GM21515 (cell line): Measurements from ENCODE around the gene CHMP3.
"Not testable (repeated sequence)": the region's sequence is repeated elsewhere in the genome, so short reads cannot be mapped to it uniquely, and the experiment has no call there.

Experiments used
- ATAC-seq: cut with Tn5 transposase; IDR thresholded peaks from one replicate; pipeline ENCODE4 v1.9.1; 2021; ENCODE audit not compliant: unreplicated experiment

CHMP3 gene

DNA sequence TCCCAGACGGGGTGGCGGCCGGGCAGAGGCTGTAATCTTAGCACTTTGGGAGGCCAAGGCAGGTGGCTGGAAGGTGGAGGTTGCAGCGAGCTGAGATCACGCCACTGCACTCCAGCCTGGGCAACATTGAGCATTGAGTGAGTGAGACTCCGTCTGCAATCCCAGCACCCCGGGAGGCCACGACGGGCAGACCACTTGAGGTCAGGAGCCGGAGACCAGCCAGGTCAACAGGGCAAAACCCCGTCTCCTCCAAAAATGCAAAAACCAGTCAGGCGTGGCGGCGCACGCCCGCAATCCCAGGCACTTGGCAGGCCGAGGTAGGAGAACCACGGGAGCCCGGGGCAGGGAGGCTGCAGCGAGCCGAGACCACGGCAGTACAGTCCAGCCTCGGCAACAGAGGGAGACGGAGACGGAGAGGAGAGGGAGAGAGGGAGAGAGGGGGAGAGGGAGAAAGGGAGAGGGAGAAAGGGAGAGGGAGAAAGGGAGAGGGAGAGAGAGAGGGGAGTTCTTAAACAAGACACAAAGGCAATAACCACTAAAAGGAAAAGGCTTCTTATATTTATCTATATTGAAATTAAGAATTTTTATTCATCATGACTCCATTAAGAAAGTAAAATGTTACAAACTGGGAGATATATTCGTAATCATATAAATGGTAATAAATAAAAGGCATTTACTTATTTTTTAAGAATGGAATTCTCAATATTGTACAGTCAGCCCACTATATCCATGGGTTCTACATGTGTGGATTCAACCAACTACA is 13.1 kb downstream of the CHMP3 start:
- not testable (repeated sequence) for ATAC-seq

DNA sequence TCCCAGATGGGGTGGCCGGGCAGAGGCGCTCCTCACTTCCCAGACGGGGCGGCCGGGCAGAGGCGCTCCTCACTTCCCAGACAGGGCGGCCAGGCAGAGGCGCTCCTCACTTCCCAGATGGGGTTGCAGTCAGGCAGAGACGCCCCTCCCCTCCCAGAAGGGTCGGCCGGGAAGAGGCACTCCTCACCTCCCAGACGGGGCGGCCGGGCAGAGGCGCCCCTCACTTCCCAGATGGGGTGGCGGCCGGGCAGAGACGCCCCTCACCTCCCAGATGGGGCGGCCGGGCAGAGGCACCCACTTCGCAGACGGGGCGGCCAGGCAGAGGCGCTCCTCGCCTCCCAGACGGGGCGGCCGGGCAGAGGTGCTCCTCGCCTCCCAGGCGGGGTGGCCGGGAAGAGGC is 13.8 kb downstream of the CHMP3 start:
- ATAC-seq, result not testable (repeated sequence)

DNA sequence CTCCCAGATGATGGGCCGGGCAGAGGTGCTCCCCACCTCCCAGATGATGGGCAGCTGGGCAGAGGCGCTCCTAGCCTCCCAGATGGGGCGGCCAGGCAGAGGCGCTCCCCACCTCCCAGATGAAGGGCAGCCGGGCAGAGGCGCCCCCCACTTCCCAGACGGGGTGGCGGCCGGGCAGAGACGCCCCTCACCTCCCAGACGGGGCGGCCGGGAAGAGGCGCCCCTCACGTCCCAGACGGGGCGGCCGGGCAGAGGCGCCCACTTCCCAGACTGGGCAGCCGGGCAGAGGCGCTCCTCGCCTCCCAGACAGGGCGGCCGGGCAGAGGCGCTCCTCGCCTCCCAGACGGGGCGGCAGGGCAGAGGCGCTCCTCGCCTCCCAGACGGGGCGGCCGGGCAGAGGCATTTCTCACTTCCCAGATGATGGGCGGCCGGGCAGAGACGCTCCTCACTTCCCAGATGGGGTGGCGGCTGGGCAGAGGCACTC is 14.3 kb downstream of the CHMP3 start:
- ATAC-seq, result not testable (repeated sequence)

DNA sequence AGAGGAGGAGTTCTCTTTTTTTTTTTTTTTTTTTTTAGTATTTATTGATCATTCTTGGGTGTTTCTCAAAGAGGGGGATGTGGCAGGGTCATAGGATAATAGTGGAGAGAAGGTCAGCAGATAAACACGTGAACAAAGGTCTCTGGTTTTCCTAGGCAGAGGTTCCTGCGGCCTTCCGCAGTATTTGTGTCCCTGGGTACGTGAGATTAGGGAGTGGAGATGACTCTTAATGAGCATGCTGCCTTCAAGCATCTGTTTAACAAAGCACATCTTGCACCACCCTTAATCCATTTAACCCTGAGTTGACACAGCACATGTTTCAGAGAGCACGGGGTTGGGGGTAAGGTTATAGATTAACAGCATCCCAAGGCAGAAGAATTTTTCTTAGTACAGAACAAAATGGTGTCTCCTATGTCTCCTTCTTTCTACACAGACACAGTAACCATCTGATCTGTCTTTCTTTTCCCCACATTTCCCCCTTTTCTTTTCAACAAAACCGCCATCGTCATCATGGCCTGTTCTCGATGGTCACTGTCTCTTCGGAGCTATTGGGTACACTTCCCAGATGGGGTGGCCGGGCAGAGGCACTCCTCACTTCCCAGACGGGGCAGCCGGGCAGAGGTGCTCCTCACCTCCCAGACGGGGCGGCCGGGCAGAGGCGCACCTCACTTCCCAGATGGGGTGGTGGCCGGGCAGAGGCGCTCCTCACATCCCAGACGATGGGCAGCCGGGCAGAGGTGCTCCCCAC is 14.9 kb downstream of the CHMP3 start:
- not testable (repeated sequence) for ATAC-seq

DNA sequence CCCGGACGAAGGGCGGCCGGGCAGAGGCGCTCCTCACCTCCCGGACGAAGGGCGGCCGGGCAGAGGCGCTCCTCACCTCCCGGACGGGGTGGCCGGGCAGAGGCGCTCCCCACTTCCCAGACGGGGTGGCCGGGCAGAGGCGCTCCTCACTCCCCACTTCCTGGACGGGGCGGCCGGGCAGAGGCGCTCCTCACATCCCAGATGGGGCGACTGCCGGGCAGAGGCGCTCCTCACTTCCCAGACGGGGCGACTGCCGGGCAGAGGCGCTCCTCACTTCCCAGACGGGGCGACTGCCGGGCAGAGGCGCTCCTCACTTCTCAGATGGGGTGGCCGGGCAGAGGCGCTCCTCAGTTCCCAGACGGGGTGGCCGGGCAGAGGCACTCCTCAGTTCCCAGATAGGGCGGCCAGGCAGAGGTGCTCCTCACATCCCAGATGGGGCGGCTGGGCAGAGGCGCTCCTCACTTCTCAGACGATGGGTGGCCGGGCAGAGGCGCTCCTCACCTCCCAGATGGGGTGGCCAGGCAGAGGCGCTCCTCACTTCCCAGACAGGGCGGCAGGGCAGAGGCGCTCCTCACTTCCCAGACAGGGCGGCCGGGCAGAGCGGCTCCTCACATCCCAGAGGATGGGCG is 17.8 kb downstream of the CHMP3 start:
- not testable (repeated sequence) for ATAC-seq

DNA sequence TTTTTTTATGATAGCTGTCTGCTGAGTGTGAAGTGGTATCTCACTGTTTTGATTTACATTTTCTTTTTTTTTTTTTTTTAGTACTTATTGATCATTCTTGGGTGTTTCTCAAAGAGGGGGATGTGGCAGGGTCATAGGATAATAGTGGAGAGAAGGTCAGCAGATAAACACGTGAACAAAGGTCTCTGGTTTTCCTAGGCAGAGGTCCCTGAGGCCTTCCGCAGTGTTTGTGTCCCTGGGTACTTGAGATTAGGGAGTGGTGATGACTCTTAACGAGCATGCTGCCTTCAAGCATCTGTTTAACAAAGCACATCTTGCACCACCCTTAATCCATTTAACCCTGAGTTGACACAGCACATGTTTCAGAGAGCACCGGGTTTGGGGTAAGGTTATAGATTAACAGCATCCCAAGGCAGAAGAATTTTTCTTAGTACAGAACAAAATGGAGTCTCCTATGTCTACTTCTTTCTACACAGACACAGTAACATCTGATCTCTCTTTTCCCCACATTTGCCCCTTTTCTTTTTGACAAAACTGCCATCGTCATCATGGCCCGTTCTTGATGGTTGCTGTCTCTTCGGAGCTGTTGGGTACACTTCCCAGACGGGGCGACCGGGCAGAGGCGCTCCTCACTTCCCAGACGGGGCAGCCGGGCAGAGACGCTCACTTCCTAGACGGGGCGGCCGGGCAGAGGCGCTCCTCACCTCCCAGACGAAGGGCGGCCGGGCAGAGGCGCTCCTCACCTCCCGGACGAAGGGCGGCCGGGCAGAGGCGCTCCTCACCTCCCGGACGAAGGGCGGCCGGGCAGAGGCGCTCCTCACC is 18.8 kb downstream of the CHMP3 start:
- not testable (repeated sequence) for ATAC-seq

DNA sequence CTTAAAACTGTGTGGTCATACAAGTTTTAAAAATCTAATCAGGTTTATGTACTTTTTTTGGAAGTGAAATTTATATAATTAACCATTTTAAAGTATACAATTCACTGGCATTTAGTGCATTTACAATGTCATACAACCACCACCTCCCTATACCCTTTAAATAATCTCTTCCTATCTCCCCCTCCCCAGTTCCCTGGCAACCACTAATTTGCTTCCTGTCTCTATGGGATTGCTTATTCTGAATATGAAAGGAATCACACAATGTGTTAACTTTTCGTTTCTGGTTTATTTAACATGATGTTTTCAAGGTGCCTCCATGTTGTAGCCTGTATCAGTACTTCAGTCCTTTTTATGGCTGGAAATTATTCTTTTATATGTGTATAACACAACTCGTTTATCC is 19.4 kb downstream of the CHMP3 start:
- no peak for ATAC-seq

DNA sequence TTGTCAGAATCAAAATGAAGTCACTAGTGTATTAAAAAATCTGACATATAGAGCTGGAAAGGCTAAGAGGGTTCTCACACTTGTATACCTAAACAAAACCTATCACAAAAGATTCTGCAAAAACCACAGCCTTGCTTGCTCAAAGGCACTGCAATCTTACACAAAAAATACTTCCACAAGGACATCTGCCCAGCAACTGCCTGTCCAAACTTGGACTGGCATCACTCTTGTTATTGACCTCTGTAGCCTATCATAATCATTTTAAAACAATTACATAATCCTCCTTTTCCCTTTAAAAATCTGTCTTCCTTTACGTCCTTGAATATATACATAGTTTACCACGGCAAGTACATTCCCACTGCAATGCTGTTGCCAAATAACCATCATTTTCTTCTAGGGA is 19.9 kb downstream of the CHMP3 start:
- no peak for ATAC-seq

DNA sequence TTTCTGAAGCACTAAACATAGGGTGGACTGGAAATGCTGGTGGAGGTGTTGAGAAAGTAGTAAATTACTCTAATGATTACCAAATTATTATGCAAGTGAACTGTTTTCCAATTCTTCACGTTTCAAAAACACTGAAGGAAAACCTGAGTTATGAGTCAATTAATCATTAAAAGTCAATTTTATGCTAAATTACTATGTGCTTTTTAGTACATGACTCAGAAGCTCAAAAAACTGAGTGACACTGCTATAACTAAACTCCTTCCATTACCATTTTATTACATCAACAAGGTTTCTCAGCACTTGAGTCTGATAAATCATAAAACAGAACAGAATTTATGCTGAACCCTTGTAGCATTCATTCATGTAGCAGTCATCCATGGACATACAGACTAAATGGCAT is 20.4 kb downstream of the CHMP3 start:
- no peak for ATAC-seq

DNA sequence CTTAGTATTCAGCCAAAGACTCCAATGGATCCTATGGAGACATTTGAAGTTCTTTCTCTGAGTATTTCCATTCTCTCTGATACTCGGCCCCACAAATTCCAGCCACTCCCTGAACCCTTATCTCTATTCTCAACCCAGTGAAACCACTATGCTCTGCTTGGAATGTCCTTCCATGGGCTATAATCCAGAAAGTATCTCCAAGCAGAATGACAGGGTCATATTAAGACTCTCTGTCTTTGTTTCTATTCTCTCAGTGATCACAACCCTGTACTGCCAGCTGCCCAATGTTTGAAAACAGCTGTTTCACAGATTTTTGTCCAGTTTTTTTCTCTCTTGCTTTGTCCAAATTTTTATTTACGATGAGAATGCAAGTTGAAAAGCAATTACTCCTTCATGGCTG is 21.9 kb downstream of the CHMP3 start:
- no peak for ATAC-seq

DNA sequence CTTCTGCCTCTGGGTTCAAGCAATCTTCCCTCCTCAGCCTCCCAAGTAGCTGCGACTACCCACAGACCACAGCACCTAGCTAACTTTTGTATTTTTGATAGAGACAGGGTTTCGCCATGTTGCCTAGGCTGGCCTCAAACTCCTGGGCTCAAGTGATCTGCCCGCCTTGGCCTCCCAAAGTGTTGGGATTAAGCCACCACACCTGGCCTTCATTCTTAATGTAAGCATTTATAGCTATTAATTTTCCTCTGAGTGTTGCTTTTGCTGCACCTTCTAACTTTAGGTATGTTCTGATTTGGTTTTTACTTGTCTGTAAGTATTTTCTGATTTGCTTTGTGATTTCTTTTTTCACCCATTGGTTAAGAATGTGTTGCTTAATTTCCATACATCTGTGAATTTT is 29.7 kb downstream of the CHMP3 start:
- ATAC-seq, result no peak

DNA sequence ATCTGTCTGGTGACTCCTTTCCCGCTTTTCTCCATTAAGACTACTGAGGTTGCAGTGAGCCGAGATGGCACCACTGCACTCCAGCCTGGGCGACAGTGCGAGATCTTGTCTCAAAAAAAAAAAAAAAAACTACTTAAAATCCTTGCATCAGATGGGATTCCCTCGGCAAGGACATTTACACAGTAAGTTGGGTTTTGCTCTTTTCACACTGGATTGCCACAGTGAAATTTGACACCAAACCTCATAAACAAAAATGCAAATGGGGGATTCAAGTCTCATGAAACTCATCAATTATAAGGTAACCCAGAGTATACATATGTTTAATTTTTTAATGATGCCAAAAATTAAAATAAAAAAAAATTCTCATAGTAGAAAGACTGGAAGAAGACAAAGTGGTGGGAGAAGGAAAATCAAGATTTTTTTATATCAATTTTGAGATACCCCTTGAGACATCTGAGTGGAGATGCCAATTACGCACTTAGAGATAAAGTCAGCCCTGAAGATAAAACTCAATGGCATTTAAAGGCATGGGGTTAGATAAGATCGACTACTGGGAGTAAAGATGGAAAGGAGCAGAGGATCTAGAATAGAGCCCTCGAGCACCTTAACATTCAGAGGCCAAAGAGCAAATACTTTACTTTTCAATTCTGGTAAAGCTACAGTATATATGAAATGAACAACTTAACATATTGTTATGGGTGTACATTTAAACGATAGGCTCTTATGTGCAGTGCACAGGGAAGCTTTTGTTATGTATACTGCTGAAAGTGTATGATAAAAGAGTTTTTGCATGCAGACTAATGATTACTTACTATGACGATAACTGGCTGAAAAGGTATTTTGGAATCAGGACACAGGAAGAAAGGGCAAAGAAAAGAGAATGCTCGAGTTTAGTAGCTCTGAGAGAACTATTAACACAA is 37.6 kb downstream of the CHMP3 start:
- ATAC-seq, result no peak

DNA sequence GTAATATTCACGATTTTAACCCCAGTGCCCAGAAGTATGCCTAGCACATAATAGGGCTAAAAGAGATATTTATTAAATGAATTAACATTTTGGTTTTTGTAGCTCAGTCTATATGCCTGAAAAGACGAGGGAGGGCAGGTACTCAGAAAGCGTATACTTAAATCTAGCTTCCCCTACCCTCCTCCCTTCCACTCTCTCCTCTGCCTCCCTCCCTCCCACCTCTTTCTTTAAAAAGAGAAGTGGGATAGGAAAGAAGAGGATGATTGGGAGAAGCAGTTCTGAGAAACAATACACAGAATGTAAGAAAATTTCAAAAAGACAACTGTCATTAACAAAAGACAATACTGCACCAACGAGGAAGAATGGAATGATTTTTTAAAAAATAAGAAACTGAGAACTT is 39.8 kb downstream of the CHMP3 start:
- no peak for ATAC-seq

DNA sequence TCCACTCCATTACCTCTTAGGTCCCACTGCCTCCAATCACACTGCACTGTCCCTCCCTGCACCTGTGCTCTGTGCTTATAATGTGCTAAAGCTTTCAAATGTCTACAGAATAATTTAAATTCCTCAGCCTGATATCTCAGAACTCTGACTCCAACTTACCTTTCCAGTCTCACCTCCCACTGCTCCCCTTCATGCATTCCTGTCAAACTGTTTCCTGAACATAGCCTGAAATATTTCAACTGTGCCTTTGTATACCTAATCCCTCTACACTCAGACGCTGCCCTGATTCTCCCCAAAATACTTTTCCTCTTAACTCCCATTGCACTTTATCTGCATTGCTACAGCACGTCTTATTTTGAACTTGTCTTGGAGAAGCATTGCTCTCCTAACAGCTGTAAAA is 40.5 kb downstream of the CHMP3 start:
- no peak for ATAC-seq

DNA sequence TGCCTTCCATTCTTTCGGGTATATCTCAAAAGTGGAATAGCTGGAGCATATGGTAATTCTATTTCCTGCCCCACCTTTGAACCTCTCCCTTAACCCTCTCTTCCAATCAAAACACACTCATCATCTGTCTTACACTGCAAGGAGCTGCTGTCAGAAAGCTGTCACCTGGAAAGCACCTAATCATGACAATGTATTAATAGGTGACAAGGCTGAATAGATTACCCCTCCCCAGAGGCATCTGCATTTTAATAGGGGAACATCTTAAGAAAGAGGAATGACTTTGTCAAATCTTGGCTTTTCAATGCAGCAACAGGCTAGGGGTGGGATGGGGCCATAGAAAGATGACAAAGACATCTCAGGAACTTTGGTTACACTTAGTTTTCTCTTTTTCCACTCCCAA is 41.3 kb downstream of the CHMP3 start:
- no peak for ATAC-seq

DNA sequence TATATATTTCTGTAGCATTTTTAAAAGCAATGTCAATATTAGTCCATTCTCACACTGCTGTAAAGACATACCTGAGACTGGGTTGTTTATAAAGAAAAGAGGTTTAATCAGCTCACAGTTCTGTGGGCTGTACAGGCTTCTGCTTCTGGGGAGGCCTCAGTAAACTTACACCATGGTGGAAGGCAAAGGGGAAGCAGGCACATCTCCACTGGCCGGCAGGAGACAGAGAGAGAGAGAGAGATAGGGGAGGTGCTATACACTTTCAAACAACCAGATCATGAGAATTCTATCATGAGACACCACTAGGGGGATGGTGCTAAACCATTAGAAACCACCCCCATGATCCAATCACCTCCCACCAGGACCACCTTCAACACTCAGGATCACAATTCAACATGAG is 43.1 kb downstream of the CHMP3 start:
- no peak for ATAC-seq

DNA sequence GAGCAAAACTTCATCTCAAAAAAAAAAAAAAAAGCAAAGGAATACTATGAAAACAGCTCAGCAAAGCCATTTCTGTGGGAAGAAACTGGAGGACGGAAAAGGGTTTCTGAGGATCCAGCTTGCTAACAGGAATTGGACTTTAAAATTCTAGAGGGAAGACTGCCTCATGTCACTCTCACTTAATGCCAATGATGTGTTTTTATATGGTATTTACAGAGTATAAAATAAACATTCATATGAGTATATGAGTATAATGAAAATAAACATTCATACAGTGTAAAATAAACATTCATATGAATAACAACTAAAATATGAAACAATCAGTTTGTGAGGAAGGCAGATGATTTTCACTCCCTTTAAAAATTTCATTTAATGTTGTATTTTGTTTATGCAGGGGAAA is 43.9 kb downstream of the CHMP3 start:
- ATAC-seq, result no peak

DNA sequence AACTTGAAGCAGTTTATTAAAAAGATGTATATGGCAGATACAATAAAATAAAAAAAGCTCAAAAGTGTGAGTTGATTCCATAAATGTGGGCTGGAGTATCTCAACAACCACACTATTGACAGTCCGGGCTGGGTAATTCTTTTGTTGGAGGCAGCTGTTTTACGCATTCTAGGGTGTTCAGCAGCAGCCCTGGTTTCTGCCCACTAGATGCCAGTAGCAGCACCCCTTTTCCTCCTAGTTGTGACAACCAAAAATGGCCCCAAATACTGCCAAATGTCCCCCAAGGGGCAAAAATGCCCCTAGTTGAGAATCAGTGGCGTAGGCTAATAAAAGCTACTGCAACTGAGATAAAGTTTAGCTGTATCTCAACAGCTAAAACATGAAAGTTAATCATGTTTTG is 44.8 kb downstream of the CHMP3 start:
- ATAC-seq, result no peak

DNA sequence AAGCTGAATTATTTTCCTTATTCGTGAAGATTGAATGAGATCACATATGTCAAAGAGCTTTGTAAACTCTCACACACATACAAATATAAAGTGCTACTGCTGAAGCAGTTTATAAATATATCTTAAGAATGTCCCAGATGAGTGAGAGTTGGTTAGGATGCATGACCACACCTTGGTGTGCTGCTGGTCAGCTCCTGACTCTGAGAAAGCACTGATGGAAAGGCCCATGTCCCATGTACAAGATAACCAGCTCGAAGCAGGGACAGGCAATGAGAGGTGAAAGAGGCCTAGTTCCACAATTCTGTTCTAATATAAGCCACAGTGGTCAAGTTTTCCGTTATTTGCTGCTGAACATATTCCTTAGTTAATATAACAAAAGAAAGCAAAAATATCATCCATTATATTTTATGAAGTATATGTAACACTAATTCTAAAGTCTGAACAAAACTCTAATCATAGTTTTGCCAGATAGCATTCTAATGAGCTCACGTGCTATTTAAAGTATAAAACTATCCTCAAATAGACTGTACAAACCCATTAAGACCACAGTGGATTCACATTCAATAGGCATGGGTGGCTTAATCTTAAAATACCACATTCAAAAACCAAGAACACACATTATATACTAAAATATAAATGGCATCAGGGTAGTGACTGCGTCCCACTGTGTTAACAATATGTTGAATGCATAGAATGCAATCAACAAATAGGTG is 49.1 kb downstream of the CHMP3 start:
- ATAC-seq, result no peak
